Stimulated activated CD8-positive, alpha-beta memory T cell treated with anti-CD3 and anti-CD28 coated beads, Interleukin-4, amount 100 ng/mL, for 1 hour (primary cell): ENCODE measurements around the gene CCDC91.
"Not testable (repeated sequence)": the region's sequence is repeated elsewhere in the genome, so short reads cannot be mapped to it uniquely, and the experiment has no call there.

Experiments
- DNase-seq, 2 donors: peaks; one replicate each; pipeline ENCODE4 v3.0.0-alpha.2; 2020; ENCODE audit warnings: low read depth in 2 of 2, low spot score in 1 of 2

Gene CCDC91

DNA sequence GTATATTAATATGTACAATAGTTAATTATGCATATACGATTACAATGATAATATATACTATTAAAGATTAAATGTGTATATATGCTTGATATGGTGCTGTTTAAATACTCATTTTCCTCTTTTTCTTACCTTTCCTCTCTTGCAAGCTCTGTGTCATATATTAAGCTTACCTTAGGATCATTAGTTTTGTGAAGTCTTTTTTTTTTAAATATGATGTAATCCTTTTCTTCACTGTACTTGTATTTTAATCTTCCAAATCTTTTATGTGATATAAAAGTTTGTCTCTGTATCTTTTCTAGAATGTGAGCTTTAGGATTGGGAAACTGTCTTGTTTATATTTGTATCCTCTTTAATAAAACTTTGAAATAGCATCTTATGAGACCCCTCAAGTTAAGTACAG, 88.7 kb downstream of the CCDC91 start:
- no peak for DNase-seq

DNA sequence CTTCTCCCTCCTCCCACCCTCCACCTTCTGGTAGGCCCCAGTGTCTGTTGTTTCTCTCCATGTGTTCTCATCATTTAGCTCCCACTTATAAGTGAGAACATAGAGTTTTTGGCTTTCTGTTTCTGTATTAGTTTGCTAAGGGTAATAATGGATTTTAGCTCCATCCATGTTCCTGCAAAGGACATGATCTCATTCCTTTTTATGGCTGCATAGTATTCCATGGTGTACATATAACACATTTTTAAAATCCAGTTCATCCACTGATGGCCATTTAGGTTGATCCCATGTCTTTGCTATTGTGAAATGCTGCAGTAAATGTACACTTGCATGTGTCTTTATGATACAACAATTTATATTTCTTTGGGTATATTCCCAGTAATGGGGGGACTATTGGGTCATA, 96.1 kb downstream of the CCDC91 start:
- no peak for DNase-seq

DNA sequence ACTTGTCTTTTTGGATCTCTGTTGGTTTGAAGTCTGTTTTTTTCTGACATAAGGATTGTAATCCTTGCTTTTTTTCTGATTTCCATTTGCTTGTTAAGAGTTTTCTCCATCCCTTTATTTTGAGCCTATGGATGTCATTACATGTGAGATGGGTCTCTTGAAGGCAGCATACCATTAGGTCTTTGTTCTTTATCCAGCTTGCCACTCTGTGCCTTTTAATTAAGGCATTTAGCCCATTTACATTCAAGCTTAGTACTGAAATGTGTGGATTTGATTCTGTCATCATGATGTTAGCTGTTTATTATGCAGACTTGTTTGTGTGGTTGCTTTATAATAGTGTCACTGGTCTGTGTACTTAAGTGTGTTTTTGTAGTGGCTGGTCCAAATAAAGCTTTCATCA, 100.0 kb downstream of the CCDC91 start:
- no peak for DNase-seq

DNA sequence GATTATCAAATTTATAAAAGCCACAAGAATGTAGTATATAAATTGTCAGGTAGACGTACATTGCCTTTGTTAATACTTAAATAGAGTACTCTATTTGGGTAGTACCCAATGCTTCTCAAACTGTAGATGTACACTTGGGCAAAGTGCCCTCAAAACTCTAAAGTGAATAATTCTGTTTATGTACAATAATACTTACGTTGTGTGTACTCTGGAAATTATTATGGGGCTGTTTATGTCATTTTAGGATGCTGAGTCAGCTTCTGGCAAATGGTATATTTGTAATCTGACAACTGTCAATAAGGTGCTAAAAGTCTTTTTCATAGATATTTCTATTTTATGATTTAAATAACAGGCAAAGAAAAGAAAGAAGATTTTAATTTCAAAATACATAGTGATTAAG, 102.4 kb downstream of the CCDC91 start:
- no peak for DNase-seq

DNA sequence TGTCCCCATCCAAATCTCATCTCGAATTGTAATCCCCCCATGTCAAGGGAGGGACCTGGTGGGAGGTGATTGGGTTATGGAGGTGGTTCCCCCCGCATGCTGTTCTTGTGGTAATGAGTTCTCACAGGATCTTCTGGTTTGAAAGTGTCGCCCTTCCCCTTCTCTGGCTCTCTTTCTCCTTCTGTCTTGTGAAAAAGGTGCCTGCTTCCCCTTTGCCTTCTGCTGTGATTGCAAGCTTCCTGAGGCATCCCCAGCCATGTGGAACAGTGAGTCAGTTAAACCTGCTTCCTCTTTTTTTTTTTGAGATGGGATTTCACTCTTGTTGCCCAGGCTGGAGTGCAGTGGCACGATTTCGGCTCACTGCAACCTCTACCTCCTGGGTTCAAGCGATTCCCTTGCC, 104.0 kb downstream of the CCDC91 start:
- DNase-seq = no peak

DNA sequence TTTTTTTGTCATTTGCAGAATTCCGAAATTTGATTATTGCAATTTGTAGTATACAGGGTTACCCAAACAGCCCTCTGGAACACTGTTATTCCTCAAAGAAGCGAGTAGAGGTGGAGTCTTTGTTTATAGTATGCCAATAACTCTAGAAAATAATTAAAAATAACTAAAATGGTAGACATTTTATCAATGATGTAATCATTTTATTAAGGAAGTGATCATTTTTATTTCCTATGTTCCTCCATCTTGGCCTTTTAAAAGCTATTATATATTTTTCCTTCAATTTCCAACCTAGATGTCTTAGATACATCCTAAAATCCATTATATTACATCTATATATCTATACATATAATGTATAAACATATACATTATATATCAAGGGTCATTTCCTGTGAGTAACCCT, 106.0 kb downstream of the CCDC91 start:
- DNase-seq = no peak

DNA sequence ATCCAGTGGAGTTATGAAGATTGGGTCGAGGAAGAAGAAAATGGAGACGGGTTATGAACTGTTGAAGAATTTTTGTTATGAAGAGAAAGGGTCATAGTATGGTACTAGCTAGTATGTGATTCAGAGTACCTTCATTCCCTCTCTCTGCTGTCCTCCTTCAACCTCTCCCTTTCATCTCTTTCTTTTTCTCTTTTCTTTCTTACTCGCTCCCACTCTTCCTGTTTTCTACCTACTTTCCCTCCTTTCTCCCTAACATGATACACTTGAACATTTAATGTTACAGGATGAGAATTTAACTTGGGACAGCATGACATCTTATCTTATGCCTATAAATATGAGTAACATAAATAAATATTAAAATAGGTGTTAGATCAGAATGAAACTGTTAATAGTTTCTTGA, 112.9 kb downstream of the CCDC91 start:
- DNase-seq = no peak

DNA sequence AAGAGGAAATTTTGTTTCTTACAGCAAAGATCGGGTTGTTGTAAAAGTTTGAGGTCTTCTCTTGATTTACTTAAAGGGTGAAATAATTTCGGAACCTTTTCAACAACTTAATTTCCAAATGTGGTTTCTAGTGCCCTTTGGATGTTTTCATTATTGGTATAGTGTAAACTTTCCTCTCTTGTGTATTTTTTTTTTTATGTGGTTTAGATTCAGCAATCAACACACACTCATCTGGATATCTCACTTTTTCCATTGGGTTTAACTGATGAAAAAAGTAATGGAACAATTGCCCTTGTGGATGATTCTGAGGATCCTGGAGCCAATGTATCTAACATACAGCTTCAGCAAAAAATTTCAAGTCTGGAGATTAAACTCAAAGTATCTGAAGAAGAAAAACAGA, 116.3 kb downstream of the CCDC91 start:
- DNase-seq = no peak

DNA sequence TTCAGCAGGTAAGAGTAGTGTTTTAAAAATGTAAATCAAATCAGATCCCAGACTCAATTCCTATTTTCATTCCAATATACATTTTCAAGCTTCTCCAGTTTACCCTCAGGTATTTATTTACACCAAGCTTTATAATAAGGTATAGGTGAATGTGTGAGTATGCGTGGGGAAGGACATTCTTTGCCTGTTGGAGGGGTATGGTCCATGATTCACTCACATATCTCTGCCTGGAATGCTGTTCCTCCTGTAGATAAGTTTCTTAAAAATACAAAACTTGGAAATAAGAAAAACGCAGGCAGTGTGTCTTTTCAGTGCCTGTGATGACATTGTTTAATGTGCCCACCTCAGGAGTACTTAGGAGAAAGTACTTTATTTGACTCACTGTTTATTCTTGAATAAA, 118.6 kb downstream of the CCDC91 start:
- DNase-seq = no peak

DNA sequence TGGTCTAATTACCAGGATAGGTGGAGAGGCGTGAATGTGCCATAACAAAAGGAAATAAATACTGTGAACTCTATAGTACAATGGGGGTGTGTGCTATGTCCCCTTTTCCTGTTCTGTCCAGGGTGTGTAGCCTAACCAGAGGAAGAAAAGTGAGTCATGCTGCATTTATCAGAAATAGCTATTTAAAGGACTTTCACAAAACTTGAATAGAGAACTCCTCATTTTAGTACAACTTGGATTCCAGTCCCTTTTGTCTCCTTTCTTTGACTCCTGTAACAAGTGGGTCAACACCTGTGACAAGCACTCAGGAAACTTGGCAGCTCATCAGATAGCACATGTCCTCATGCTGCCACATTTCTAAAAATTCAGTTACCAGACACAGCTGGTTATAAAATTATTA, 123.4 kb downstream of the CCDC91 start:
- no peak for DNase-seq

DNA sequence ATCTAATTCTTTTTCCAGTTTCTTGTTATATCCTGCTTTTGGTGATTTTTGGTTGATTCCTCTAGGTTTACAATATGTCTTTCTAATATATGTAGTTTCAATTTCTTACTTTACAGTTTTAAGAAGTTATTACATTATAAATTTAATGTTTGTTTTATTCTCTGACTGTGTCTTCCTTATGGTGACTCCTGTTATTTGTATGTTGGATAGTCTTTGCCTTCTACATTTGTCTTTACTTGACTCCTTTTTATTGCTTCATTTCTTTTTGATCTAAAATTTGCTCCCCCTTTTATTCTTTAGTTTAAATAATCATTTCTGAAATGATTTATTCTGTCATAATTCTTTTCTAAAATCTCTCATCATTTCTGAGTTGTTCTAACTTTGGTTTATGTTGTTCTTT, 125.8 kb downstream of the CCDC91 start:
- DNase-seq = no peak

DNA sequence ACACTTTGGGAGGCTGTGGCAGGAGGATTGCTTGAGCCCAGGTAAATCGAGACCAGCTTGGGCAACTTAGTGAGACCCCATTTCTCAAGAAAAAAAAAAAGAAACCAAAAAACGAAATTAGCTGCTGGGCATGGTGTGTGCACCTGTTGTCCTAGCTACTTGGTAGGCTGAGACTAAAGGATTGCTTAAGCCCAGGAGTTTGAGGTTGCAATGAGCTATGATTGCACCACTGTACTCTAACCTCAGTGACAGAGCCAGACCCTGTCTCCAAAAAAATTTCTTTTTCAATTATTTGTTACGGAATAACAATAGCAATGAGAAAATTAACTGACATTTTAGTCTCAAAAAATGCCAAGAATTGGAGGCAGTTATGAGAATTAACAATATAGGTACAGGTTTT, 128.0 kb downstream of the CCDC91 start:
- no peak for DNase-seq

DNA sequence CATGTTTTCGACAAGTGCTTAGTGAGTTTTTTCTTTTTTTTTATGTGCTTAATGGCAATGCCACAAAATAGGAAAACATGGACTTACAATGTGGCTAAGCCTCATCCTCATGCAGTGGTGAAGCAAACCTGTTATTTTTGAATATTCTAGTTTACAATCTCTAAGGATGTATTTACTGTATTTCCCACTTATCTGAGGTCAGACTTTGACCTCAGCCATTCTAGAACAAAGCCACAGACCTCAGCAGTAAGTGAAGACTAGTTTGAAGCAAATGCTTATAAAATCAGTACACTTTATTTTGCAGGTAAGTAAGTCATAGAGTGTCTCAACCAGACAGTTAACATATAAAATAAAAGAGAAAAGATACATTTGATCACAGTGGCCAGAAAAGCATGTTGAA, 130.1 kb downstream of the CCDC91 start:
- no peak for DNase-seq

DNA sequence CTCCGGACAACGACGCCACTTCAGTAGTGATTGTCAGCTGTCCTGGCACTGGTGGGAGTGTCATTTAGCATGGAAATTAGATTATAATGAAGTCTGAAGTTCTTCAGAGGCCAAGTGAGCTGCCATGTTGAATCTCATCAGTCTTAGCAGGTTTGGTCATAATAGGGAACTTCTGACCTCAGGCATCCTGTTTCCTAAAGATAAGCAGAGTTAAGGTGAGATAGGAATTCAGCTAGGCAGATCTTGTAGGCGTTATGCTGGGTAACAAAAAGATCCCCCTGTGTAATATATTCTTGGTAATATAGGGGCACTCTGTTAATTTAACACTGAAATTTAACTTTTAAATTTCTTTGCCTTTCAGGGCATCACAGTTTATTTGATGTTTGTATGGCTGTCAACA, 137.5 kb downstream of the CCDC91 start:
- DNase-seq = no peak

DNA sequence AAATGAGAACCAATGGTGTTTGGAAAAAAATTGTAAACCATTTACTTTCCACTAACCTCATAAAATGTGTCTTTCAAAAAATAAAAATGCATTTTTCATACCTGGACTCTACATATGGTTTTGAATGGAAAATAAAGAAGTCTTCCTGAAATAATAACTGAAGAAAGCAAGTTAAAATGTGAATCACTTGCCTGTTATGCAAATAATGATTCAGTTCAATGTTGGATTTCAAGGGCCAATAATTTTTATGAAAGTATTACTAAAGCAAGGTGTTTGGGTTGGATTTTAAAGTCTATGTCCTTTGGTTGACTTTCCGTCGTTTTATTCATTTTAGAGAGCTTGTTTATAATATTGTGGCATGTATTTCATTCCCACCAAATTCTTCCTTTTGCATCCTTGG, 138.7 kb downstream of the CCDC91 start:
- no peak for DNase-seq

DNA sequence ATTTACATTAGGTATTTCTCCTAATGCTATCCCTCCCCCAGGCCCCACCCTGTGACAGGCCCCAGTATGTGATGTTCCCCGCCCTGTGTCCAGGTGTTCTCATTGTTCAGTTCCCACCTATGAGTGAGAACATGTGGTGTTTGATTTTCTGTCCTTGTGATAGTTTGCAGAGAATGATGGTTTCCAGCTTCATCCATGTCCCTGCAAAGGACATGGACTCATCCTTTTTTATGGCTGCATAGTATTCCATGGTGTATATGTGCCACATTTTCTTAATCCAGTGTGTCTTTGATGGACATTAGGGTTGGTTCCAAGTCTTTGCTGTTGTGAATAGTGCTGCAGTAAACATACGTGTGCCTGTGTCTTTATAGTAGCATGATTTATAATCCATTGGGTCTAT, 139.5 kb downstream of the CCDC91 start:
- DNase-seq = not testable (repeated sequence)

DNA sequence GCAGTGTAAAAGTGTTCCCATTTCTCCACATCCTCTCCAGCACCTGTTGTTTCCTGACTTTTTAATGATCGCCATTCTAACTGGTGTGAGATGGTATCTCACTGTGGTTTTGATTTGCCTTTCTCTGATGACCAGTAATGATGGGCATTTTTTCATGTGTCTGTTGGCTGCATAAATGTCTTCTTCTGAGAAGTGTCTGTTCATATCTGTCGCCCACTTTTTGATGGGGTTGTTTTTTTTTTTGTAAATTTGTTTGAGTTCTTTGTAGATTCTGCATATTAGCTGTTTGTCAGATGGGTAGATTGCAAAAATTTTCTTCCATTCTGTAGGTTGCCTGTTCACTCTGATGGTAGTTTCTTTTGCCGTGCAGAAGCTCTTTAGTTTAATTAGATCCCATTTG, 140.0 kb downstream of the CCDC91 start:
- DNase-seq = not testable (repeated sequence)

DNA sequence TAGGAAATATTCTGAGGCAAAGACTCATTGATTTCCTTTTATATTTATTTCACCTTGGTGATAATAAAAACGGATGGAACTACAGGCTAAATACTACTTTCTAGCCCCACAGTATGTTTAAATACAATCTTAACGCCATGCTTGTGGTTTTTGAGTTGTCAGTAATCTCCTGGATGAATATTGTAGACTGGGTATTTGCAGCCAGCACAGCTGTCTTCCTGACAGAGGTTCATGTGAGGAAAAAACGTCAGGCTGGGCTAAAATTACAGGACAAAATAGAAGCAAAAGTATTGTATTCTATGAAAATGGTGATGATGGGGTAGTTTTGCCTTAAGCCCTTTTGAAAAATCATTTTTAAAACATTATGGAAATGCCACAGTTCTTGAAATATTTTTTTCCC, 140.9 kb downstream of the CCDC91 start:
- DNase-seq = no peak

DNA sequence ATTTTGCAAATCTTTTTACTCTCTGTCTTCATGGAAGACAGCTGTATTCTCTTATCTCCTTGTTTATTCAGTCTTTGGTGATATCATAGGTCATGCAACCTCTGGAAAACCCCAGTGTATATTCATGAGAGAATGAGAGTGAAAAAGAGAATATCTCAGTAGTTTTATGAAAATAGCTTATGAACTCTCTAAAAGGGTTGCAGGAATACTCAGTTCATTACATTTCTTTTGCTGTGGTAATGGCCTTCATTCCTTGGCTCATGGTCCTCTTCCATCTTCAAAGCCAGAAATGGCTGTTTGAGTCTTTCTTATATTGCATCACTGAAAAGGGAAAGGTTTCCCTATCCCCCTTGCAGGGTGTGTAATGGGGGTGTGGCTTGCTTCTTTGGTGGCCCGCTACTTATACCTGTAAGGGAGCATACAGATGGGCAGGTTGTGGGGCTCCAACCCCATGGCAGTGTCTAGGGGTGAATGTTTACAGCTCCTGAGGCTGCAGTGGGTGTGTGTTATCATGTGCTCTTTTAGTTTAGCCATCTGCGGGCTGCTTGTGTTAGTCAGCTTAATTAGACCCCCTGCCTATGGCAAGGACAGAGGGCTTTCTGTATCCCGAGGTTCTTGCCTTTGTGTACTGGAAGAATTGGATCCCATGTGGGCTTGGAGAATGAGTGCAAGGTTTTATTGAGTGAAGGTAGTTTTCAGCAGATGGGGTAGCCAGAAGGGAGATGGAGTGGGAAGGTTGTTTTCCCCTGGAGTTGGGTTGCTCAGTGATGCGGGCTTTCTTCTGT, 150.2 kb downstream of the CCDC91 start:
- DNase-seq = no peak

DNA sequence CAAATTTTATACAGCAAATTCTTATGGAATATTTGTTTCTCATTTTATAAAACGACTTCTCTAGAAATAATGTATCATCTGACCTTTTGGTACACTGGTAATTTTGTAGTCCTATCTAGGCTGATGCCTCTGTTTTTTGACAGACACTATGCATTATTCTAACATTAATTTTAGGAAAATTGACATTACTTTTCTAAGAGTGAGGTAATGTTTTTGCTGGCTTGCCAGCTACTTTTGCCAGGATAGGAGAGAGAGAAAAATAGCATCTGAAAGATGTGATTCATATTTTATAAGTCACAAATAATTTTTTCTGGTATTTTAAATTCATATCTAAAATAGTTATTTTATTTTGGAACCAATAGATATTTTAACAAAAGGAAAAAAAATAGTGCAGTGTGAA, 153.5 kb downstream of the CCDC91 start:
- no peak for DNase-seq

DNA sequence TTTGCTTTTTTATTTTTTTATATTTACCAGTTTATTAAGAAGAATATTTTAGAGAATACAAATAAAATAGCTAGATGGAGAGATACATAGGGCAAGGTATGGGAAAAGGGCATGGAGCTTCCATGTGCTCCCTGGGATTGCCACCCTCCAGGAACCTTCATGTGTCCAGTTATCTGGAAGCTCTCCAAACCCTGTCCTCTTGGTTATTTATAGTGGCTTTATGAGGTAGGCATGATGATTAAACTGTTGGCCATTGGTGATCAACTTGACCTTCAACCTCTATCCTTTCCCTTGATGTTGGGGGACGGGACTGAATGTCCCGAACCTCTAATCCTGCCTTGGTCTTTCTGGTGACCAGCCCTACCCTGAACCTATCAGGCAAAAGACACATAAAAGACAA, 156.3 kb downstream of the CCDC91 start:
- DNase-seq = no peak

DNA sequence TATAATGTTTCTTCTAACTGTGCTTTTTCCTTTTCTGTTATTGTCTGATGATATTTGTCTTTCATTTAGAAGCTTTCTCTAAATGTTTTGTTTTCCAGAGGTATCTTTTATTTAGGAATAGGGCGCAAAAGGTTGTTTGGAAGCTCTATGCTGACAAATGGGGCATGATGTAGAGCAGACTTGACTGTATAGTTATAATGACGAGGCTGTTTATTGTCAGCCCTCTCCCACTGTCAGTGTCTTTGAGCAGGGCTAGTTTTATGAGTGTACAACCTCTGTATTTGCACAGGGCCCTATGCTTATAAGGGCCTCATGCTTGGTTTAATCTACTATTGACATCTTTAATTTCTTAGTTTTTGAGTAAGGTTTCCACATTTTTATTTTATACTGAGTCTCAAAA, 158.9 kb downstream of the CCDC91 start:
- DNase-seq = no peak

DNA sequence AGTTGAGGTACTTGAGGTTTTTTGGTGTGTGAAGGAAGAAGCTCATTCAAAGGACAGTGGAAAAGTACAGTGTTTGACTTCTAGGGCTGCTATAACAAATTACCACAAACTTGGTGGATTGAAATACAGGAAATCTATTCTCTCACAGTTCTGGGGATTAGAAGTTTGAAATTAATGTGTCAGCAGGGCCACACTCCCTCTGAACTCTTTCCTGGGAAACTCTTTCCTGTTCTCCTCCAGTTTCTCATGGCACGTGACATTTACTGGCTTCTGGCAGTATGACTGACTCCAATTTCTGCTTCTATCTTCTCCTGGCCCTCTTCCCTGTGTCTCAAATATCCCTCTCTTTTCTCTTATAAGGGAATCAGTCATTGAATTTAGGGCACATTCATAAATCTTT, 160.2 kb downstream of the CCDC91 start:
- DNase-seq = no peak

DNA sequence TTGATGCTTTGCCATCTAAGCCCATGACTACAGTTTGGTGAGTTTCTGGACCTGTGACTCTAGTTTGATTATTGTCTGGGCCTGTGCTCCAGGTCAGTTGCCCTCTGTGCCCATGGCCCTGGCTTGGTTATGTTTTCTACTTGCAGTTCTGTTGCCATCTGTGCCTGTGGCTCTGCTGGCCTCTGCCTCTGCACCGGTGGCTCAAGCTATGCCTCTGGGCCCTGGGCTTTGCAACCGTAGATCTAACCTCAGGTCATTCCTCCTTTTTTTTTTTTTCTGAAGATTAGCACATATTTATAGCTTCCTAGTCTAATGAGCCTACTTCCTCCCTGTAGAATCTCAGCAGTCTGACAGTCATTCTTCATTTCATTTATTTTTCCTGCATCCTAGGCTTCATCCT, 161.2 kb downstream of the CCDC91 start:
- DNase-seq = no peak
